Inferior parietal cortex (tissue), 1 donor: Measurements from ENCODE around the gene FNDC4.

ENCODE experiments used
- DNase-seq: peaks from one replicate; pipeline ENCODE4 v3.0.0-alpha.2; 2016; ENCODE audit errors: extremely low spot score

Gene FNDC4

GRCh38 chr2:27494284-27494943 lies 586 bp downstream of the FNDC4 start:
- DNase-seq = no peak

- DNase-seq = no peak
Observed at GRCh38 chr2:27493948-27494283, 1.1 kb downstream of the FNDC4 start.

- DNase-seq = no peak
Observed at GRCh38 chr2:27492557-27492956, 2.4 kb downstream of the FNDC4 start.

GRCh38 chr2:27489498-27490397 lies 5.3 kb downstream of the FNDC4 start, which contains the start of gene IFT172:
Gene IFT172, minus strand, starts transcription at chr2:27489743. Its CDS starts 90 bp downstream, at chr2:27489653.
- peak; percentile 99 for DNase-seq

GRCh38 chr2:27489118-27489497 lies 5.9 kb downstream of the FNDC4 start:
- DNase-seq = no peak

GRCh38 chr2:27485496-27485895 lies 9.5 kb downstream of the FNDC4 start:
- no peak for DNase-seq

GRCh38 chr2:27471961-27472360 lies 23.0 kb downstream of the FNDC4 start:
- DNase-seq = no peak

GRCh38 chr2:27464443-27464842 lies 30.6 kb downstream of the FNDC4 start:
- no peak for DNase-seq

- no peak for DNase-seq
Observed at GRCh38 chr2:27461118-27461517, 33.9 kb downstream of the FNDC4 start.

GRCh38 chr2:27453968-27454367 lies 41.0 kb downstream of the FNDC4 start:
- DNase-seq = no peak

- DNase-seq = no peak
Observed at GRCh38 chr2:27451095-27451494, 43.9 kb downstream of the FNDC4 start.

GRCh38 chr2:27448381-27448780 lies 46.6 kb downstream of the FNDC4 start:
- DNase-seq = no peak

GRCh38 chr2:27446057-27446456 lies 48.9 kb downstream of the FNDC4 start:
- no peak for DNase-seq

GRCh38 chr2:27445615-27446014 lies 49.4 kb downstream of the FNDC4 start:
- DNase-seq = no peak

GRCh38 chr2:27445155-27445554 lies 49.8 kb downstream of the FNDC4 start:
- DNase-seq = no peak

- DNase-seq = no peak
Observed at GRCh38 chr2:27442920-27443282, 52.1 kb downstream of the FNDC4 start.

GRCh38 chr2:27441958-27442919 lies 52.8 kb downstream of the FNDC4 start, which contains the start of gene KRTCAP3:
Gene KRTCAP3, plus strand, starts transcription at chr2:27442381. Its CDS starts 32 bp downstream, at chr2:27442413.
- no peak for DNase-seq
